ENCODE data around the gene ACTL6B.

The ACTL6B gene

GRCh38 chr7:100679927-100680575 lies 23.8 kb upstream of the ACTL6B start:
- TF ChIP-seq CTCF (conservative IDR thresholded peaks at IDR 0.05; ENCODE audit: control insufficient read depth, insufficient read depth, low read depth, low read length) = no peak
- no peak overlapping the region for H3K4me3 ChIP-seq (ENCODE audit: control insufficient read depth, low read depth, low read length)
- DNase-seq (ENCODE audit: low read depth) = peak; percentile 84

- no peak overlapping the region for H3K4me3 ChIP-seq (ENCODE audit: control insufficient read depth, low read depth, low read length)
- DNase-seq (ENCODE audit: low read depth) = no peak
- TF ChIP-seq CTCF (conservative IDR thresholded peaks at IDR 0.05; ENCODE audit: control insufficient read depth, insufficient read depth, low read depth, low read length) = no peak
Measured at GRCh38 chr7:100679129-100679926, 23.1 kb upstream of the ACTL6B start.

GRCh38 chr7:100678291-100678984 lies 22.2 kb upstream of the ACTL6B start:
- H3K4me3 ChIP-seq (ENCODE audit: control insufficient read depth, low read depth, low read length) = no peak overlapping the region
- DNase-seq (ENCODE audit: low read depth) = no peak
- TF ChIP-seq CTCF (conservative IDR thresholded peaks at IDR 0.05; ENCODE audit: control insufficient read depth, insufficient read depth, low read depth, low read length) = no peak

GRCh38 chr7:100677308-100678267 lies 21.3 kb upstream of the ACTL6B start:
- no peak for TF ChIP-seq CTCF (conservative IDR thresholded peaks at IDR 0.05; ENCODE audit: control insufficient read depth, insufficient read depth, low read depth, low read length)
- no peak for DNase-seq (ENCODE audit: low read depth)

GRCh38 chr7:100676501-100677306 lies 20.5 kb upstream of the ACTL6B start:
- DNase-seq (ENCODE audit: low read depth) = no peak
- TF ChIP-seq CTCF (conservative IDR thresholded peaks at IDR 0.05; ENCODE audit: control insufficient read depth, insufficient read depth, low read depth, low read length) = no peak
- peak overlapping the region; percentile 24 for H3K4me3 ChIP-seq (ENCODE audit: control insufficient read depth, low read depth, low read length)

More at GRCh38 chr7:100677308-100678267, 21.3 kb upstream of the ACTL6B start:
- no peak overlapping the region for H3K4me3 ChIP-seq (ENCODE audit: control insufficient read depth, low read depth, low read length)
